Ishikawa (cell line): ENCODE measurements around the gene CABP1.

Experiments used
- FOXM1 ChIP-seq: IDR thresholded peaks from 2 replicates; pipeline ENCODE4 v1.6.1; 2012; ENCODE audit warnings: low read depth, borderline replicate concordance
- RAD21 ChIP-seq: IDR thresholded peaks from 2 replicates; pipeline ENCODE4 v1.6.1; 2012; ENCODE audit warnings: low read depth

- TF ChIP-seq FOXM1 (no peak), RAD21 (no peak)
These were observed 21.3 kb upstream of the CABP1 start for GRCh38 chr12:120618954-120619615.
